ENCODE results near the gene NDUFS4. TPM values are rescaled to one million over a fixed set of nuclear protein-coding genes. Genes with fewer than 3 reads are reported as not detected.

The NDUFS4 gene
- total RNA-seq, 3 donors from 2014 or later = 93.7 to 104 (median 94.1) TPM

DNA sequence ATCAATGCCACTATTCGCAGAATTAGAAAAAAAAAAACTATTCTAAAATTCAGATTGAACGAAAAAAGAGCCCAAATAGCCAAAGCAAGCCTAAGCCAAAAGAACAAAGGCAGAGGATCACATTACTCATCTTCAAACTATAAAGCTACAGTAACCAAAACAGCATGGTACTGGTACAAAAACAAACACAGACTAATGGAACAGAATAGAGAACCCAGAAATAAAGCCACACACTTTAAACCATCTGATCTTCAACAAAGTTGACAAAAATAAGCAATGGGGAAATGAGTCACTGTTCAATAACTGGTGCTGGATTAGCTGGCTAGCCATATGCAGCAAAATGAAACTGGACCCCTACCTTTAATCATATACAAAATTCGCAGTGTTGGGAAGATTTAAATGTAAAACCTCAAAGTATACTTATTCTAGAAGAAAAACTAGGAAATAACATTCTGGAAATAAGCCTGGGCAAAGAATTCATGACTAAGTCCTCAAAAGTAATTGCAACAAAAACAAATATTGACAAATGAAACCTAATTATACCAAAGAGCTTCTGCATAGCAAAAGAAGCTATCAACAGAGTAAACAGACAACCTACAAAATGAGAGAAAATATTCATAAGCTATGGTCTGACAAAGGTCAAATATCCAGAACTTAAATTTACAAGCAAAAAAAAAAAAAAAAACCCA is 153.7 kb downstream of the NDUFS4 start:
- H3K27me3 ChIP-seq = no peaks in the 10 kb centered on the region
- intact Hi-C loops (cut with DNase I; ENCODE audit: low total_unique reads) = loop anchor here (5.0 kb wide), 1 partner anchor 373 kb away; no protein-coding TSS in a partner anchor
- no peak overlapping the region for H3K4me3 ChIP-seq
- no peak for DNase-seq (ENCODE audit: low spot score in 2 of 2)
- no peaks in the 10 kb centered on the region for H3K36me3 ChIP-seq
- H3K4me1 ChIP-seq = no peaks in the 10 kb centered on the region
- H3K27ac ChIP-seq = no peak overlapping the region
- H3K9me3 ChIP-seq = peaks cover 15 to 17% of the 10 kb centered on the region in 2 donors
- TF ChIP-seq POLR2AphosphoS5 (IDR thresholded peaks at IDR 0.05) = no peak
- no peak for TF ChIP-seq POLR2A (IDR thresholded peaks at IDR 0.05)
- TF ChIP-seq, protein P1, sequence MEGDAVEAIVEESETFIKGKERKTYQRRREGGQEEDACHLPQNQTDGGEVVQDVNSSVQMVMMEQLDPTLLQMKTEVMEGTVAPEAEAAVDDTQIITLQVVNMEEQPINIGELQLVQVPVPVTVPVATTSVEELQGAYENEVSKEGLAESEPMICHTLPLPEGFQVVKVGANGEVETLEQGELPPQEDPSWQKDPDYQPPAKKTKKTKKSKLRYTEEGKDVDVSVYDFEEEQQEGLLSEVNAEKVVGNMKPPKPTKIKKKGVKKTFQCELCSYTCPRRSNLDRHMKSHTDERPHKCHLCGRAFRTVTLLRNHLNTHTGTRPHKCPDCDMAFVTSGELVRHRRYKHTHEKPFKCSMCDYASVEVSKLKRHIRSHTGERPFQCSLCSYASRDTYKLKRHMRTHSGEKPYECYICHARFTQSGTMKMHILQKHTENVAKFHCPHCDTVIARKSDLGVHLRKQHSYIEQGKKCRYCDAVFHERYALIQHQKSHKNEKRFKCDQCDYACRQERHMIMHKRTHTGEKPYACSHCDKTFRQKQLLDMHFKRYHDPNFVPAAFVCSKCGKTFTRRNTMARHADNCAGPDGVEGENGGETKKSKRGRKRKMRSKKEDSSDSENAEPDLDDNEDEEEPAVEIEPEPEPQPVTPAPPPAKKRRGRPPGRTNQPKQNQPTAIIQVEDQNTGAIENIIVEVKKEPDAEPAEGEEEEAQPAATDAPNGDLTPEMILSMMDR (IDR thresholded peaks at IDR 0.05) = no peak

DNA sequence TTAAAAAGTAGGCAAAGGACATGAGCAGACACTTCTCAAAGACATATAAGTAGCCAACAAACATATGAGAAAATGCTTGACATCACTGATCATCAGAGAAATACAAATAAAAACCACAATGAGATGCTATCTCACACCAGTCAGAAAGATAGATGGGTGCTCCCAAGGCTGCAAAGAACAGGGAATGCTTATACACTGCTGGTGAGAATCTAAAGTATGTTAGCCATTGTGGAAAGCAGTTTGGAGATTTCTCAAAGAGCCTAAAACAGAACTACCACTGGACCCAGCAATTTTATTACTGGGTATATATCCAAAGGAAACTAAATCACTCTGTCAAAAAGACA is 154.2 kb downstream of the NDUFS4 start:
- Histone ChIP-seq H3K36me3 (no peaks in the 10 kb centered on the region), H3K4me1 (no peaks in the 10 kb centered on the region), H3K27me3 (no peaks in the 10 kb centered on the region), H3K4me3 (no peak overlapping the region), H3K27ac (no peak overlapping the region), H3K9me3 (peaks cover 15 to 17% of the 10 kb centered on the region in 2 donors)
- intact Hi-C loops (cut with DNase I; ENCODE audit: low total_unique reads) = loop anchor here (5.0 kb wide), 1 partner anchor 373 kb away; no protein-coding TSS in a partner anchor
- no peak for TF ChIP-seq POLR2AphosphoS5 (IDR thresholded peaks at IDR 0.05)
- no peak for TF ChIP-seq POLR2A (IDR thresholded peaks at IDR 0.05)
- TF ChIP-seq, protein P1 (IDR thresholded peaks at IDR 0.05) = no peak
- no peak for DNase-seq (ENCODE audit: low spot score in 2 of 2)

DNA sequence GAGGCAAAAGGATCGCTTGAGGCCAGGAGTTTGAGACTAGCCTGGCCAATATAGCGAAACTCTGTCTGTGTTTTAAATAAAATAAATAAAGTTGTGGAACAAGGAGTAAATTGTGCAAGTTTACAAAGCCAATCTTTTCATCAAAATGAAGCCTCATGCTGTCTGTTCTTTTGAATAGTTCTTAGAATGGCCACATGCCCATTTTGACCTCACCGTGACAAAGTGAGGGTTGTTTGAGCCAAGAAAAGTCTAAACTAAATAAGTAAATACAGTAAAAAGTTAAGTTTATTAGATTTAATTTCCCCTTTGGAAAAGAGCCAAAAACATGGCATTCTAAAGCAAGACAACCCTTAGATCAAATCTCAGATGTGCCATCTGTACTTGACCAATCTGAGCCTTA is 165.7 kb downstream of the NDUFS4 start:
- H3K4me3 ChIP-seq = no peak overlapping the region
- no peak for DNase-seq (ENCODE audit: low spot score in 2 of 2)
- no peaks in the 10 kb centered on the region for H3K36me3 ChIP-seq
- intact Hi-C loops (cut with DNase I; ENCODE audit: low total_unique reads) = no loop called here
- no peaks in the 10 kb centered on the region for H3K4me1 ChIP-seq
- H3K27me3 ChIP-seq = no peaks in the 10 kb centered on the region
- TF ChIP-seq POLR2A (IDR thresholded peaks at IDR 0.05) (no peak), POLR2AphosphoS5 (IDR thresholded peaks at IDR 0.05) (no peak)
- TF ChIP-seq, protein P1 (IDR thresholded peaks at IDR 0.05) = no peak
- H3K27ac ChIP-seq = no peak overlapping the region
- peaks cover 0 to under 1% of the 10 kb centered on the region in 2 donors for H3K9me3 ChIP-seq

DNA sequence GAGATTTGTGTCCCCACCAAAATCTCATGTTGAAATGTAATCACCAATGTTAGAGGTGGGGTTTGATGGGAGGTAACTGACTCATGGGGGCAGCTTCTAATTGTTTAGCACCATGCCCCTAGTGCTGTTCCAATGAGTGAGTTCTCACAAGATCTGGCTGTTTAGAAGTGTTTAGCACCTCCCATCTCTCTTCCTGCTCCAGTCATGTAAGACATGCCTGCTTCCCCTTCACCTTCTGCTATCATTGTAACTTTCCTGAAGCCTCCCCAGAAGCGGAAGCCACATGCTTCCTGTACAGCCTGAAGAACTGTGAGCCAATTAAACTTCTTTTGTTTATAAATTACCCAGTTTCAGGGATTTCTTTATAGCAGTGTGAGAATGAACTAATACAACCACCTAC is 170.5 kb downstream of the NDUFS4 start:
- no peak for DNase-seq (ENCODE audit: low spot score in 2 of 2)
- no peak overlapping the region for H3K27ac ChIP-seq
- no peaks in the 10 kb centered on the region for H3K36me3 ChIP-seq
- intact Hi-C loops (cut with DNase I; ENCODE audit: low total_unique reads) = no loop called here
- no peak overlapping the region for H3K4me3 ChIP-seq
- peaks cover 0 to 8% of the 10 kb centered on the region in 2 donors for H3K9me3 ChIP-seq
- TF ChIP-seq, protein P1 (IDR thresholded peaks at IDR 0.05) = no peak
- TF ChIP-seq POLR2A (IDR thresholded peaks at IDR 0.05) (no peak), POLR2AphosphoS5 (IDR thresholded peaks at IDR 0.05) (no peak)
- H3K4me1 ChIP-seq = no peaks in the 10 kb centered on the region
- no peaks in the 10 kb centered on the region for H3K27me3 ChIP-seq

Other genes with a start within 250 kb of the NDUFS4 start
- gene FST, start 80.0 kb upstream of the NDUFS4 start, total RNA-seq = 10 to 100 TPM in 1 of 3 donors, 1 to 10 TPM in 2; 6.2 to 23.0 (median 7.6) TPM